ENCODE measurements around the gene MVB12B. TPM values are rescaled to one million over a fixed set of nuclear protein-coding genes. Genes with fewer than 3 reads are reported as not detected.

MVB12B gene
- total and polyA plus RNA-seq, 2 of the 8 experiments (the other 6 are each of a cell fraction or from before 2014, with no cell fraction given) = 2.6 to 5.0 TPM

DNA sequence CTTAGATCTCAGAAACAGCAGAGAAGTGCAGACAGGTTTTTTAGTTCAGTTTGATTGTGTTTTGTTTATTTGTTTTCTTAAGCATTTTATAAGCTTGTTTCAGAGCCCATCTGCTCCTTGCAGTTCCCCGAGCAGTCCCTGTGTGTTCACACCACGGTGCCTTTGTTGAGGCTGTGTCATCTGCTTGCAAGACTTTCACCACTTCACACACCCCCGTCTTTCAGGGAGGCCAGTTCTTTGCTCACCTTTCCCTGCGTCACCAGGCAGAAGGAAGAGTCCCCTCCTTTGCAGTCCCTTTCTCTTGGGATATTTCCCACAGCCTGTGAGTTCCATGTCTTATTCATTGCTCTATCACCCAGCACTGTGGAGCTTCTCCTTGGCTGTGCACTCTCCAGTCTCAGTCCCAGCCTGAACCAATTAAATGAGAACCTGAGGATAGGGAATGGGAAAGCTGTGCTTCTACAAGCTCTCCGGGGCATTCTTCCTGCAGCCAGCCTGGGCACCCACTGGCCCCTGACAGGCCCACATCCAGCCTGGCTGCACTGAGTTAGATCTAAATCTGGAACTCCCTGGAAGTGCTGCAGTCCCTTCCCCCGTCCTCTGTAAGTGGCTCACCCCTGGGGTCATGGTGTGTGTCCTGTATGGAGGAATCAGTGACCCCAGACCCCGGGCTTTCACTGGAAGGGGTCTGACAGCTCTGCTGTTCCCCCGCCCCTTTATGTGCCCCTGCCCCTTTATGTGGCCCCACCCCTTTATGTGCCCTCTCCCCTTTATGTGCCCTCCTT, 5.5 kb downstream of the MVB12B start:
- Histone ChIP-seq H3K14ac (ENCODE audit: insufficient read length) (no peak overlapping the region), H2BK15ac (ENCODE audit: low read length) (no peak overlapping the region), H3K36me3 (ENCODE audit: control insufficient read depth in 2 of 4, insufficient read depth in 4 of 4, low read length in 3 of 4) (no peaks in the 10 kb centered on the region), H3K4me3 (ENCODE audit: extremely low read depth in 1 of 4, insufficient read depth in 2 of 4, low read depth in 3 of 4, low read length in 4 of 4) (no peak overlapping the region), H3K23ac (ENCODE audit: insufficient read length) (no peak overlapping the region), H3K4ac (replicated peaks; ENCODE audit: insufficient read length, low read depth, low read length) (no peak overlapping the region), H3K79me2 (ENCODE audit: control insufficient read depth in 1 of 2, insufficient read depth in 2 of 2, low read length in 2 of 2) (no peaks in the 10 kb centered on the region), H3K27me3 (replicated peaks in 1 of 4; ENCODE audit: control insufficient read depth in 3 of 4, extremely low read depth in 1 of 4, insufficient read depth in 3 of 4, low read length in 3 of 4) (peaks cover 0 to 7% (median 2%) of the 10 kb centered on the region in 4 experiments; a peak in 4 of 7 replicates), H3K79me1 (ENCODE audit: low read depth, low read length) (no peaks in the 10 kb centered on the region; the same call in 1 of the 2 replicates), H2BK120ac (replicated peaks; ENCODE audit: low read depth, low read length) (no peak overlapping the region), H4K91ac (replicated peaks; ENCODE audit: insufficient read length, low read length) (no peak overlapping the region), H3K23me2 (ENCODE audit: low read depth, low read length) (peaks cover 3% of the 10 kb centered on the region; the same call in 1 of the 2 replicates), H2AFZ (ENCODE audit: low read length) (no peak overlapping the region), H4K8ac (ENCODE audit: extremely low read depth, insufficient read depth, low read length) (no peak overlapping the region), H4K20me1 (replicated peaks in 1 of 2; ENCODE audit: control insufficient read depth in 1 of 2, insufficient read depth in 2 of 2, low read length in 2 of 2) (no peaks in the 10 kb centered on the region), H3K56ac (replicated peaks; ENCODE audit: insufficient read length, low read depth, low read length) (no peak overlapping the region), H4K5ac (ENCODE audit: insufficient read length, low read depth, low read length) (no peak overlapping the region), H2BK5ac (ENCODE audit: low read depth, low read length) (no peak overlapping the region), H3K9me3 (ENCODE audit: insufficient read depth in 2 of 2, low read depth in 1 of 2, low read length in 1 of 2) (no peaks in the 10 kb centered on the region), H2BK12ac (ENCODE audit: low read depth, low read length) (no peak overlapping the region), H3K9ac (replicated peaks in 1 of 4; ENCODE audit: extremely low read depth in 1 of 4, low read depth in 3 of 4, low read length in 3 of 4) (no peak overlapping the region; a peak in 1 of 7 replicates), H3K4me1 (replicated peaks in 1 of 4; ENCODE audit: control insufficient read depth in 3 of 4, insufficient read depth in 4 of 4, low read length in 3 of 4) (peaks cover 0 to 6% (median 3%) of the 10 kb centered on the region in 4 experiments; a peak in 4 of 7 replicates), H3K18ac (ENCODE audit: extremely low read depth, low read length) (no peak overlapping the region), H3K27ac (ENCODE audit: low read depth, low read length) (no peak overlapping the region), H2AK5ac (ENCODE audit: low read depth, low read length) (no peak overlapping the region), H3K4me2 (ENCODE audit: insufficient read depth in 1 of 2, low read depth in 2 of 2, low read length in 2 of 2) (no peak overlapping the region), H2BK20ac (ENCODE audit: low read length) (no peak overlapping the region)
- FAIRE-seq (no peak), DNase-seq (ENCODE audit: low read depth in 1 of 2, low spot score in 2 of 2) (peak in 1 of 2 experiments; percentile 38)
- WGBS, 2 experiments (ENCODE audit: extremely low coverage in 1 of 2, insufficient coverage in 1 of 2, insufficient read length in 1 of 2, insufficient replicate concordance in 2 of 2, low coverage in 1 of 2, low lambda C conversion rate in 2 of 2, missing lambda C conversion rate in 1 of 2) = 79% methylated on average over 8 of the region's 8 CpGs; no CpG with 5 or more reads in 1 of the 2 experiments
- TF ChIP-seq EZH2 (IDR thresholded peaks at IDR 0.05; ENCODE audit: low read depth, low read length, severe bottlenecking) = no peak
- TF ChIP-seq TAF1 (IDR thresholded peaks at IDR 0.05; ENCODE audit: low read depth, low read length) = no peak
- TF ChIP-seq RNF2 (IDR thresholded peaks at IDR 0.05; ENCODE audit: borderline replicate concordance, low read depth, low read length, missing control alignments, poor library complexity, severe bottlenecking) = no peak
- TF ChIP-seq, protein P1, sequence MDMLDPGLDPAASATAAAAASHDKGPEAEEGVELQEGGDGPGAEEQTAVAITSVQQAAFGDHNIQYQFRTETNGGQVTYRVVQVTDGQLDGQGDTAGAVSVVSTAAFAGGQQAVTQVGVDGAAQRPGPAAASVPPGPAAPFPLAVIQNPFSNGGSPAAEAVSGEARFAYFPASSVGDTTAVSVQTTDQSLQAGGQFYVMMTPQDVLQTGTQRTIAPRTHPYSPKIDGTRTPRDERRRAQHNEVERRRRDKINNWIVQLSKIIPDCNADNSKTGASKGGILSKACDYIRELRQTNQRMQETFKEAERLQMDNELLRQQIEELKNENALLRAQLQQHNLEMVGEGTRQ (IDR thresholded peaks at IDR 0.05; ENCODE audit: low read length) = no peak
- no peak for TF ChIP-seq SIX5 (IDR thresholded peaks at IDR 0.05; ENCODE audit: low read depth, low read length)
- CTCF ChIA-PET (ENCODE audit: partially characterized antibody) = interaction anchor here (0.7 to 1.3 kb wide), 5 partner anchors 12 to 159 kb away, joined by 3 to 5 read pairs (median 3); no protein-coding TSS in a partner anchor
- POLR2A ChIA-PET (ENCODE audit: partially characterized antibody) = no interaction called here
